Karpas-422 (cell line): ENCODE data around the gene GPR135. TPM values are rescaled to one million over a fixed set of nuclear protein-coding genes. Genes with fewer than 3 reads are reported as not detected.
A peak's percentile ranks its signal among the peaks of the same experiment; 100 is the strongest.

Source experiments
- DNase-seq: peaks from one replicate; pipeline ENCODE4 v3.0.0-alpha.2; 2015
- H2AFZ ChIP-seq: fragments of 200-600 bp; sonication (generic); 2 replicates; pipeline ENCODE4 v1.6.1; 2014; ENCODE audit warnings: antibody characterized with exemption, low read length, mixed read lengths
- H3K27ac ChIP-seq: fragments of 200-600 bp; sonication (generic); 2 replicates; pipeline ENCODE4 v1.5.1; 2014; ENCODE audit warnings: mild to moderate bottlenecking, low read length, moderate library complexity
- H3K27me3 ChIP-seq: fragments of 200-600 bp; sonication (generic); 2 replicates; pipeline ENCODE4 v1.6.1; 2014; ENCODE audit warnings: low read length, mixed read lengths
- H3K36me3 ChIP-seq: fragments of 200-600 bp; sonication (generic); 2 replicates; pipeline ENCODE4 v1.6.1; 2014; ENCODE audit warnings: low read length, mixed read lengths; ENCODE audit not compliant: insufficient read depth
- H3K4me1 ChIP-seq: fragments of 200-600 bp; sonication (generic); 2 replicates; pipeline ENCODE4 v1.6.1; 2014; ENCODE audit warnings: mild to moderate bottlenecking, low read length, mixed read lengths
- H3K4me2 ChIP-seq: fragments of 200-600 bp; sonication (generic); 2 replicates; pipeline ENCODE4 v1.6.1; 2014; ENCODE audit warnings: low read length, low read depth, mild to moderate bottlenecking; ENCODE audit not compliant: poor library complexity, severe bottlenecking
- H3K4me3 ChIP-seq: fragments of 200-600 bp; sonication (generic); 2 replicates; pipeline ENCODE4 v1.5.1; 2014; ENCODE audit warnings: mild to moderate bottlenecking, antibody characterized with exemption, low read length, mixed read lengths
- H3K79me2 ChIP-seq: fragments of 200-600 bp; sonication (generic); 2 replicates; pipeline ENCODE4 v1.6.1; 2014; ENCODE audit warnings: mild to moderate bottlenecking, low read length, mixed read lengths
- H3K9ac ChIP-seq: fragments of 200-600 bp; sonication (generic); 2 replicates; pipeline ENCODE4 v1.6.0; 2014; ENCODE audit warnings: low read length
- H3K9me2 ChIP-seq: fragments of 200-600 bp; sonication (generic), shearing (Covaris generic); replicated peaks from 2 replicates; pipeline ENCODE4 v1.6.0; 2014; ENCODE audit warnings: mild to moderate bottlenecking, low read length, moderate library complexity; ENCODE audit not compliant: insufficient read depth
- H3K9me3 ChIP-seq: fragments of 300-700, 200-600 bp; sonication (generic); 2 replicates; pipeline ENCODE4 v1.6.1; 2014; ENCODE audit warnings: low read length, mixed read lengths
- H4K20me1 ChIP-seq: fragments of 200-600 bp; sonication (generic); 2 replicates; pipeline ENCODE4 v1.6.1; 2014; ENCODE audit warnings: mild to moderate bottlenecking, antibody characterized with exemption, low read length, low read depth; ENCODE audit not compliant: insufficient read depth
- total RNA-seq: library from RNA; depleted of rRNA; stranded (reverse); fragments of >200 nt; shearing (Covaris generic); gene quantifications from 2 replicates; pipeline ENCODE4 v1.2.3, GENCODE V29; 2014; ENCODE audit warnings: low replicate concordance

The GPR135 gene
- total RNA-seq, 1 experiment from 2014 or later = 6.7 TPM

- Histone ChIP-seq H3K9me2 (no peaks in the 10 kb centered on the region), H3K27me3 (no peaks in the 10 kb centered on the region), H3K4me1 (peaks cover 21% of the 10 kb centered on the region), H3K27ac (peak overlapping the region; percentile 44), H2AFZ (peak overlapping the region; percentile 64), H3K36me3 (peaks cover 27% of the 10 kb centered on the region; the same call in 1 of the 2 replicates), H3K9ac (peak overlapping the region; percentile 77), H4K20me1 (no peaks in the 10 kb centered on the region), H3K9me3 (no peaks in the 10 kb centered on the region), H3K4me3 (peak overlapping the region; percentile 81), H3K4me2 (peak overlapping the region; percentile 91), H3K79me2 (peaks cover 16% of the 10 kb centered on the region)
- peak; percentile 84 for DNase-seq
These were observed 479 bp downstream of the GPR135 start for GRCh38 chr14:59464486-59465315.

GRCh38 chr14:59463787-59464485, 1.2 kb downstream of the GPR135 start:
- peaks cover 30% of the 10 kb centered on the region; the same call in 1 of the 2 replicates for H3K36me3 ChIP-seq
- no peaks in the 10 kb centered on the region for H3K9me3 ChIP-seq
- H3K9me2 ChIP-seq = no peaks in the 10 kb centered on the region
- H3K4me3 ChIP-seq = peak overlapping the region; percentile 81
- H2AFZ ChIP-seq = peak overlapping the region; percentile 64
- no peaks in the 10 kb centered on the region for H4K20me1 ChIP-seq
- peak overlapping the region; percentile 91 for H3K4me2 ChIP-seq
- H3K9ac ChIP-seq = peak overlapping the region; percentile 77
- no peak for DNase-seq
- H3K79me2 ChIP-seq = peaks cover 16% of the 10 kb centered on the region
- H3K27me3 ChIP-seq = no peaks in the 10 kb centered on the region
- peaks cover 21% of the 10 kb centered on the region for H3K4me1 ChIP-seq
- H3K27ac ChIP-seq = no peak overlapping the region

GRCh38 chr14:59461891-59462290, 3.3 kb downstream of the GPR135 start:
- H3K27me3 ChIP-seq = no peaks in the 10 kb centered on the region

GRCh38 chr14:59460378-59460777, 4.8 kb downstream of the GPR135 start:
- H3K27me3 ChIP-seq = no peaks in the 10 kb centered on the region
- no peaks in the 10 kb centered on the region for H4K20me1 ChIP-seq
- H3K9me3 ChIP-seq = no peaks in the 10 kb centered on the region
- no peak overlapping the region for H3K4me3 ChIP-seq
- no peak overlapping the region for H3K9ac ChIP-seq
- no peak overlapping the region for H3K27ac ChIP-seq
- peaks cover 58% of the 10 kb centered on the region; the same call in 1 of the 2 replicates for H3K36me3 ChIP-seq
- no peak for DNase-seq
- no peak overlapping the region for H3K4me2 ChIP-seq
- H3K79me2 ChIP-seq = peaks cover 16% of the 10 kb centered on the region
- H2AFZ ChIP-seq = no peak overlapping the region
- peaks cover 15% of the 10 kb centered on the region for H3K4me1 ChIP-seq
- no peaks in the 10 kb centered on the region for H3K9me2 ChIP-seq

More at GRCh38 chr14:59461891-59462290, 3.3 kb downstream of the GPR135 start:
- no peak overlapping the region for H2AFZ ChIP-seq
- no peak overlapping the region for H3K4me2 ChIP-seq
- no peaks in the 10 kb centered on the region for H3K9me3 ChIP-seq
- peaks cover 16% of the 10 kb centered on the region for H3K79me2 ChIP-seq
- peaks cover 21% of the 10 kb centered on the region for H3K4me1 ChIP-seq
- no peak overlapping the region for H3K27ac ChIP-seq
- H3K4me3 ChIP-seq = no peak overlapping the region
- no peaks in the 10 kb centered on the region for H3K9me2 ChIP-seq
- no peak overlapping the region for H3K9ac ChIP-seq
- H4K20me1 ChIP-seq = no peaks in the 10 kb centered on the region
- DNase-seq = no peak
- peaks cover 50% of the 10 kb centered on the region; the same call in 1 of the 2 replicates for H3K36me3 ChIP-seq

- H3K36me3 ChIP-seq = peaks cover 62% of the 10 kb centered on the region; the same call in 1 of the 2 replicates
These were observed 6.7 kb downstream of the GPR135 start for GRCh38 chr14:59458486-59458885.

GRCh38 chr14:59455411-59455810, 9.8 kb downstream of the GPR135 start:
- Histone ChIP-seq H2AFZ (no peak overlapping the region), H3K4me2 (no peak overlapping the region), H3K4me1 (no peaks in the 10 kb centered on the region), H3K27ac (no peak overlapping the region), H3K79me2 (no peaks in the 10 kb centered on the region), H3K4me3 (no peak overlapping the region), H3K9me2 (no peaks in the 10 kb centered on the region; the same call in 1 of the 2 replicates), H3K9ac (no peak overlapping the region), H4K20me1 (no peaks in the 10 kb centered on the region), H3K27me3 (no peaks in the 10 kb centered on the region), H3K9me3 (no peaks in the 10 kb centered on the region), H3K36me3 (peaks cover 45% of the 10 kb centered on the region; the same call in 1 of the 2 replicates)
- DNase-seq = no peak

More at GRCh38 chr14:59458486-59458885, 6.7 kb downstream of the GPR135 start:
- Histone ChIP-seq H3K27ac (no peak overlapping the region), H3K9ac (no peak overlapping the region), H3K27me3 (no peaks in the 10 kb centered on the region), H3K4me3 (no peak overlapping the region), H3K4me2 (no peak overlapping the region), H2AFZ (no peak overlapping the region), H3K9me3 (no peaks in the 10 kb centered on the region), H4K20me1 (no peaks in the 10 kb centered on the region), H3K4me1 (peaks cover 3% of the 10 kb centered on the region; the same call in 1 of the 2 replicates), H3K9me2 (no peaks in the 10 kb centered on the region), H3K79me2 (peaks cover 8% of the 10 kb centered on the region; the same call in 1 of the 2 replicates)
- no peak for DNase-seq

- Histone ChIP-seq H3K27me3 (no peaks in the 10 kb centered on the region), H3K27ac (no peak overlapping the region), H2AFZ (no peak overlapping the region), H3K9ac (no peak overlapping the region), H3K9me3 (no peaks in the 10 kb centered on the region), H3K4me2 (no peak overlapping the region), H3K36me3 (peaks cover 34% of the 10 kb centered on the region; the same call in 1 of the 2 replicates), H3K79me2 (no peaks in the 10 kb centered on the region), H3K9me2 (no peaks in the 10 kb centered on the region; the same call in 1 of the 2 replicates), H3K4me1 (no peaks in the 10 kb centered on the region), H4K20me1 (no peaks in the 10 kb centered on the region), H3K4me3 (no peak overlapping the region)
- no peak for DNase-seq
These were observed 11.0 kb downstream of the GPR135 start for GRCh38 chr14:59454139-59454538.

- H3K9me2 ChIP-seq = no peaks in the 10 kb centered on the region; the same call in 1 of the 2 replicates
- no peak for DNase-seq
- H2AFZ ChIP-seq = no peak overlapping the region
- no peaks in the 10 kb centered on the region for H4K20me1 ChIP-seq
- H3K9ac ChIP-seq = no peak overlapping the region
- H3K4me3 ChIP-seq = no peak overlapping the region
- no peak overlapping the region for H3K4me2 ChIP-seq
- H3K27ac ChIP-seq = no peak overlapping the region
- H3K27me3 ChIP-seq = no peaks in the 10 kb centered on the region
- peaks cover 12% of the 10 kb centered on the region; the same call in 1 of the 2 replicates for H3K36me3 ChIP-seq
- H3K79me2 ChIP-seq = no peaks in the 10 kb centered on the region
- H3K4me1 ChIP-seq = no peaks in the 10 kb centered on the region
- no peaks in the 10 kb centered on the region for H3K9me3 ChIP-seq
These were observed 13.3 kb downstream of the GPR135 start for GRCh38 chr14:59451849-59452248.
